ENCODE results near the gene SLC16A3.
A peak's percentile ranks its signal among the peaks of the same experiment; 100 is the strongest.

The SLC16A3 gene

GRCh38 chr17:82217530-82218204, 11.2 kb upstream of the SLC16A3 start:
- H3K27ac ChIP-seq, result no peak overlapping the region
- H3K4me3 ChIP-seq (IDR thresholded peaks at IDR 0.05; ENCODE audit: insufficient read depth, low read depth, low read length), result no peak overlapping the region
- no peaks in the 10 kb centered on the region for H4K20me1 ChIP-seq (ENCODE audit: insufficient read depth)
- no peaks in the 10 kb centered on the region for H3K36me3 ChIP-seq (ENCODE audit: insufficient read depth)
- no peak for TF ChIP-seq CTCF (conservative IDR thresholded peaks at IDR 0.05; ENCODE audit: low read depth, low read length)
- H3K27me3 ChIP-seq (ENCODE audit: insufficient read depth, low read depth), result no peaks in the 10 kb centered on the region
- H3K9ac ChIP-seq, result no peak overlapping the region
- H2AFZ ChIP-seq (ENCODE audit: low read depth), result no peak overlapping the region
- peak overlapping the region; percentile 27; the same call in 1 of the 2 replicates for H3K4me2 ChIP-seq
- no peaks in the 10 kb centered on the region for H3K79me2 ChIP-seq (ENCODE audit: insufficient read depth, low read depth)
- peaks cover 36% of the 10 kb centered on the region for H3K4me1 ChIP-seq (ENCODE audit: low read depth, poor library complexity, severe bottlenecking)

- Histone ChIP-seq H3K4me2 (no peak overlapping the region), H3K4me1 (ENCODE audit: low read depth, poor library complexity, severe bottlenecking) (peaks cover 32% of the 10 kb centered on the region), H3K27ac (no peak overlapping the region), H3K27me3 (ENCODE audit: insufficient read depth, low read depth) (no peaks in the 10 kb centered on the region), H3K4me3 (IDR thresholded peaks at IDR 0.05; ENCODE audit: insufficient read depth, low read depth, low read length) (no peak overlapping the region), H3K9ac (no peak overlapping the region), H3K79me2 (ENCODE audit: insufficient read depth, low read depth) (no peaks in the 10 kb centered on the region), H2AFZ (ENCODE audit: low read depth) (no peak overlapping the region), H3K36me3 (ENCODE audit: insufficient read depth) (no peaks in the 10 kb centered on the region), H4K20me1 (ENCODE audit: insufficient read depth) (no peaks in the 10 kb centered on the region)
- TF ChIP-seq CTCF (conservative IDR thresholded peaks at IDR 0.05; ENCODE audit: low read depth, low read length), result no peak
Measured at GRCh38 chr17:82218349-82219075, 10.3 kb upstream of the SLC16A3 start.

GRCh38 chr17:82219083-82219482, 9.8 kb upstream of the SLC16A3 start:
- H3K4me3 ChIP-seq (IDR thresholded peaks at IDR 0.05; ENCODE audit: insufficient read depth, low read depth, low read length), result no peak overlapping the region
- no peak overlapping the region for H2AFZ ChIP-seq (ENCODE audit: low read depth)
- H4K20me1 ChIP-seq (ENCODE audit: insufficient read depth), result no peaks in the 10 kb centered on the region
- no peaks in the 10 kb centered on the region for H3K27me3 ChIP-seq (ENCODE audit: insufficient read depth, low read depth)
- no peak for TF ChIP-seq CTCF (conservative IDR thresholded peaks at IDR 0.05; ENCODE audit: low read depth, low read length)
- no peaks in the 10 kb centered on the region for H3K79me2 ChIP-seq (ENCODE audit: insufficient read depth, low read depth)
- H3K27ac ChIP-seq, result no peak overlapping the region
- H3K36me3 ChIP-seq (ENCODE audit: insufficient read depth), result no peaks in the 10 kb centered on the region
- peaks cover 31% of the 10 kb centered on the region for H3K4me1 ChIP-seq (ENCODE audit: low read depth, poor library complexity, severe bottlenecking)
- H3K9ac ChIP-seq, result no peak overlapping the region
- H3K4me2 ChIP-seq, result no peak overlapping the region

GRCh38 chr17:82219753-82220709, 8.8 kb upstream of the SLC16A3 start:
- Histone ChIP-seq H3K27ac (no peak overlapping the region), H2AFZ (ENCODE audit: low read depth) (no peak overlapping the region)
- no peak for TF ChIP-seq CTCF (conservative IDR thresholded peaks at IDR 0.05; ENCODE audit: low read depth, low read length)

More at GRCh38 chr17:82219753-82220709, 8.8 kb upstream of the SLC16A3 start:
- H4K20me1 ChIP-seq (ENCODE audit: insufficient read depth), result no peaks in the 10 kb centered on the region
- no peaks in the 10 kb centered on the region for H3K79me2 ChIP-seq (ENCODE audit: insufficient read depth, low read depth)
- peaks cover 27% of the 10 kb centered on the region for H3K4me1 ChIP-seq (ENCODE audit: low read depth, poor library complexity, severe bottlenecking)
- no peak overlapping the region for H3K9ac ChIP-seq
- no peaks in the 10 kb centered on the region for H3K27me3 ChIP-seq (ENCODE audit: insufficient read depth, low read depth)
- H3K4me3 ChIP-seq (IDR thresholded peaks at IDR 0.05; ENCODE audit: insufficient read depth, low read depth, low read length), result no peak overlapping the region
- no peak overlapping the region for H3K4me2 ChIP-seq
- H3K36me3 ChIP-seq (ENCODE audit: insufficient read depth), result no peaks in the 10 kb centered on the region

Data from KMS-11 (cell line).